Subcutaneous abdominal adipose tissue (tissue), 5 donors: ENCODE results near the gene NDOR1.

Experiments
- H3K27ac ChIP-seq: one replicate; pipeline ENCODE4 v1.7.0; 2013; ENCODE audit warnings: low read depth, mild to moderate bottlenecking, inconsistent platforms, low read length, moderate library complexity
- H3K27me3 ChIP-seq, 5 donors: one replicate each; pipeline ENCODE4 v1.7.0; 2013; ENCODE audit warnings: low read length in 5 of 5, inconsistent platforms in 1 of 5; ENCODE audit not compliant: control insufficient read depth in 5 of 5, insufficient read depth in 4 of 5
- H3K36me3 ChIP-seq, 5 donors: one replicate each; pipeline ENCODE4 v1.7.0; 2013; ENCODE audit warnings: low read length in 5 of 5; ENCODE audit not compliant: control insufficient read depth in 5 of 5, insufficient read depth in 5 of 5
- H3K4me1 ChIP-seq, 5 donors: one replicate each; pipeline ENCODE4 v1.7.0; 2013; ENCODE audit warnings: low read length in 5 of 5, mild to moderate bottlenecking in 3 of 5, moderate library complexity in 1 of 5; ENCODE audit not compliant: control insufficient read depth in 5 of 5, insufficient read depth in 5 of 5
- H3K4me3 ChIP-seq, 5 donors: one replicate each; pipeline ENCODE4 v1.7.0; 2013; ENCODE audit warnings: low read length in 5 of 5, low read depth in 1 of 5
- H3K9ac ChIP-seq, 5 donors: one replicate each; pipeline ENCODE4 v1.7.0; 2013; ENCODE audit warnings: low read length in 5 of 5, mild to moderate bottlenecking in 4 of 5, moderate library complexity in 3 of 5
- H3K9me3 ChIP-seq, 5 donors: one replicate each; pipeline ENCODE4 v1.7.0; 2013; ENCODE audit warnings: low read length in 5 of 5; ENCODE audit not compliant: control insufficient read depth in 5 of 5
- donor health status: healthy.
- donor health status: healthy.
- donor health status: healthy.
- donor health status: healthy.
- donor health status: healthy.

The NDOR1 gene

GRCh38 chr9:137174722-137175293 is 30.7 kb upstream of the NDOR1 start:
- Histone ChIP-seq H3K27ac (no peak overlapping the region), H3K4me1 (peaks cover 0 to 5% (median 0%) of the 10 kb centered on the region in 5 donors), H3K27me3 (peaks cover 9 to 39% (median 27%) of the 10 kb centered on the region in 5 donors)

GRCh38 chr9:137175345-137175961 is 30.0 kb upstream of the NDOR1 start:
- H3K36me3 ChIP-seq = peaks cover 0 to 37% (median 32%) of the 10 kb centered on the region in 5 donors
- H3K4me1 ChIP-seq = peaks cover 0 to 4% (median 0%) of the 10 kb centered on the region in 5 donors
- H3K4me3 ChIP-seq = no peak overlapping the region
- peaks cover 4 to 33% (median 21%) of the 10 kb centered on the region in 5 donors for H3K27me3 ChIP-seq
- H3K27ac ChIP-seq = no peak overlapping the region
- H3K9ac ChIP-seq = no peak overlapping the region
- H3K9me3 ChIP-seq = no peaks in the 10 kb centered on the region

More at GRCh38 chr9:137174722-137175293, 30.7 kb upstream of the NDOR1 start:
- H3K36me3 ChIP-seq = peaks cover 0 to 31% (median 25%) of the 10 kb centered on the region in 5 donors
- H3K9me3 ChIP-seq = no peaks in the 10 kb centered on the region
- H3K9ac ChIP-seq = no peak overlapping the region
- H3K4me3 ChIP-seq = no peak overlapping the region

- H3K27me3 ChIP-seq = peaks cover 0 to 22% (median 10%) of the 10 kb centered on the region in 5 donors
These were observed 29.0 kb upstream of the NDOR1 start for GRCh38 chr9:137176302-137177182.

GRCh38 chr9:137178201-137178938 is 27.1 kb upstream of the NDOR1 start:
- H3K4me3 ChIP-seq = no peak overlapping the region
- no peak overlapping the region for H3K27ac ChIP-seq
- peaks cover 0 to 64% (median 59%) of the 10 kb centered on the region in 5 donors for H3K36me3 ChIP-seq
- H3K9me3 ChIP-seq = no peaks in the 10 kb centered on the region
- H3K27me3 ChIP-seq = peaks cover 0 to 5% (median 0%) of the 10 kb centered on the region in 5 donors
- H3K9ac ChIP-seq = no peak overlapping the region
- peaks cover 0 to 4% (median 0%) of the 10 kb centered on the region in 5 donors for H3K4me1 ChIP-seq

More at GRCh38 chr9:137176302-137177182, 29.0 kb upstream of the NDOR1 start:
- H3K4me3 ChIP-seq = no peak overlapping the region
- no peaks in the 10 kb centered on the region for H3K9me3 ChIP-seq
- peaks cover 0 to 48% (median 43%) of the 10 kb centered on the region in 5 donors for H3K36me3 ChIP-seq
- H3K27ac ChIP-seq = no peak overlapping the region
- H3K9ac ChIP-seq = no peak overlapping the region
- peaks cover 0 to 4% (median 0%) of the 10 kb centered on the region in 5 donors for H3K4me1 ChIP-seq

GRCh38 chr9:137178939-137179630 is 26.4 kb upstream of the NDOR1 start:
- Histone ChIP-seq H3K27me3 (no peaks in the 10 kb centered on the region), H3K4me1 (peaks cover 0 to 4% (median 0%) of the 10 kb centered on the region in 5 donors), H3K27ac (no peak overlapping the region), H3K36me3 (peaks cover 0 to 71% (median 66%) of the 10 kb centered on the region in 5 donors), H3K9me3 (no peaks in the 10 kb centered on the region), H3K4me3 (no peak overlapping the region), H3K9ac (no peak overlapping the region)

GRCh38 chr9:137179761-137180160 is 25.7 kb upstream of the NDOR1 start:
- Histone ChIP-seq H3K9me3 (no peaks in the 10 kb centered on the region), H3K36me3 (peaks cover 0 to 78% (median 73%) of the 10 kb centered on the region in 5 donors), H3K9ac (no peak overlapping the region), H3K4me1 (peaks cover 0 to 5% (median 0%) of the 10 kb centered on the region in 5 donors), H3K4me3 (no peak overlapping the region), H3K27ac (no peak overlapping the region), H3K27me3 (no peaks in the 10 kb centered on the region)

- Histone ChIP-seq H3K9me3 (no peaks in the 10 kb centered on the region), H3K9ac (no peak overlapping the region), H3K36me3 (peaks cover 0 to 85% (median 79%) of the 10 kb centered on the region in 5 donors), H3K27me3 (no peaks in the 10 kb centered on the region), H3K27ac (no peak overlapping the region), H3K4me3 (no peak overlapping the region), H3K4me1 (peaks cover 0 to 10% (median 0%) of the 10 kb centered on the region in 5 donors)
These were observed 25.0 kb upstream of the NDOR1 start for GRCh38 chr9:137180491-137180890.

- peaks cover 0 to 21% (median 10%) of the 10 kb centered on the region in 5 donors for H3K4me1 ChIP-seq
- H3K4me3 ChIP-seq = no peak overlapping the region
- no peaks in the 10 kb centered on the region for H3K27me3 ChIP-seq
- no peaks in the 10 kb centered on the region for H3K9me3 ChIP-seq
- no peak overlapping the region for H3K9ac ChIP-seq
- peaks cover 0 to 96% (median 85%) of the 10 kb centered on the region in 5 donors for H3K36me3 ChIP-seq
- H3K27ac ChIP-seq = no peak overlapping the region
These were observed 23.8 kb upstream of the NDOR1 start for GRCh38 chr9:137181680-137182079.

GRCh38 chr9:137182836-137183235 is 22.7 kb upstream of the NDOR1 start:
- H3K36me3 ChIP-seq = peaks cover 0 to 87% (median 82%) of the 10 kb centered on the region in 5 donors
- H3K4me3 ChIP-seq = no peak overlapping the region
- peaks cover 9 to 33% (median 22%) of the 10 kb centered on the region in 5 donors for H3K4me1 ChIP-seq
- H3K27ac ChIP-seq = no peak overlapping the region
- no peak overlapping the region for H3K9ac ChIP-seq
- no peaks in the 10 kb centered on the region for H3K9me3 ChIP-seq
- no peaks in the 10 kb centered on the region for H3K27me3 ChIP-seq
